NT2/D1 (cell line): ENCODE results near the gene NPSR1.

ENCODE experiments used
- SUZ12 ChIP-seq: IDR thresholded peaks from 2 replicates; pipeline ENCODE4 v1.6.1; 2011; ENCODE audit not compliant: insufficient read length, insufficient read depth; ENCODE audit errors: extremely low read depth
- YY1 ChIP-seq: IDR thresholded peaks from 2 replicates; pipeline ENCODE4 v1.6.1; 2011; ENCODE audit not compliant: insufficient read length, insufficient read depth
- ZNF274 ChIP-seq: IDR thresholded peaks from 2 replicates; pipeline ENCODE4 v1.6.1; 2011; ENCODE audit warnings: mild to moderate bottlenecking, low read depth, low read length

GRCh38 chr7:34696415-34696814 lies 38.4 kb downstream of the NPSR1 start:
- TF ChIP-seq ZNF274 (no peak), YY1 (no peak), SUZ12 (no peak)
